Measurements from ENCODE around the gene CLN5. TPM values are rescaled to one million over a fixed set of nuclear protein-coding genes. Genes with fewer than 3 reads are reported as not detected.

The CLN5 gene
- total RNA-seq, 1 experiment from 2014 or later, result 21.4 TPM

DNA sequence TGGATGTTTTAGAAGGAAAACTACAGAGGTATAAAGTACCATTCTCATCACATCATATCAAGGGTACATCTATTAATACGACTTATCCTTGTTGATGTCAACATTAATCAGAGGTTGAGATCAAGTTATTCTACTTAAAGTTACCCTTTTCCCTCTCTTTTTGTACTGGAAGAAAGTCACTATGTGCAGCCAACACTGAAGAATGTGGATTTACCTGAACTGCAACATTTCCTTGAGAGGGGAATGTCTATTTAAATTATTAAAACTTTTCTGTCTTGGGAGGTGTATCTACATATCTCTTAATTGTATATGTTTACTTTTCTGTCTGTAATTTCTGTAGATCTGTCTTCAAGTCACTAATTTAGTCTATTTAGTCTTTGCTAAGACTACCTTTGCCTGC lies 37.6 kb downstream of the CLN5 start:
- H3K9me3 ChIP-seq (ENCODE audit: control insufficient read depth, insufficient read depth, low read depth, low read length), result no peaks in the 10 kb centered on the region
- no peak for TF ChIP-seq POLR2AphosphoS5 (IDR thresholded peaks at IDR 0.05; ENCODE audit: low read depth, low read length)
- TF ChIP-seq, protein P1, sequence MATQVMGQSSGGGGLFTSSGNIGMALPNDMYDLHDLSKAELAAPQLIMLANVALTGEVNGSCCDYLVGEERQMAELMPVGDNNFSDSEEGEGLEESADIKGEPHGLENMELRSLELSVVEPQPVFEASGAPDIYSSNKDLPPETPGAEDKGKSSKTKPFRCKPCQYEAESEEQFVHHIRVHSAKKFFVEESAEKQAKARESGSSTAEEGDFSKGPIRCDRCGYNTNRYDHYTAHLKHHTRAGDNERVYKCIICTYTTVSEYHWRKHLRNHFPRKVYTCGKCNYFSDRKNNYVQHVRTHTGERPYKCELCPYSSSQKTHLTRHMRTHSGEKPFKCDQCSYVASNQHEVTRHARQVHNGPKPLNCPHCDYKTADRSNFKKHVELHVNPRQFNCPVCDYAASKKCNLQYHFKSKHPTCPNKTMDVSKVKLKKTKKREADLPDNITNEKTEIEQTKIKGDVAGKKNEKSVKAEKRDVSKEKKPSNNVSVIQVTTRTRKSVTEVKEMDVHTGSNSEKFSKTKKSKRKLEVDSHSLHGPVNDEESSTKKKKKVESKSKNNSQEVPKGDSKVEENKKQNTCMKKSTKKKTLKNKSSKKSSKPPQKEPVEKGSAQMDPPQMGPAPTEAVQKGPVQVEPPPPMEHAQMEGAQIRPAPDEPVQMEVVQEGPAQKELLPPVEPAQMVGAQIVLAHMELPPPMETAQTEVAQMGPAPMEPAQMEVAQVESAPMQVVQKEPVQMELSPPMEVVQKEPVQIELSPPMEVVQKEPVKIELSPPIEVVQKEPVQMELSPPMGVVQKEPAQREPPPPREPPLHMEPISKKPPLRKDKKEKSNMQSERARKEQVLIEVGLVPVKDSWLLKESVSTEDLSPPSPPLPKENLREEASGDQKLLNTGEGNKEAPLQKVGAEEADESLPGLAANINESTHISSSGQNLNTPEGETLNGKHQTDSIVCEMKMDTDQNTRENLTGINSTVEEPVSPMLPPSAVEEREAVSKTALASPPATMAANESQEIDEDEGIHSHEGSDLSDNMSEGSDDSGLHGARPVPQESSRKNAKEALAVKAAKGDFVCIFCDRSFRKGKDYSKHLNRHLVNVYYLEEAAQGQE (IDR thresholded peaks at IDR 0.05; ENCODE audit: insufficient read depth in 1 of 2, low read depth in 2 of 2, low read length in 1 of 2), result no peak
- TF ChIP-seq, protein P2, sequence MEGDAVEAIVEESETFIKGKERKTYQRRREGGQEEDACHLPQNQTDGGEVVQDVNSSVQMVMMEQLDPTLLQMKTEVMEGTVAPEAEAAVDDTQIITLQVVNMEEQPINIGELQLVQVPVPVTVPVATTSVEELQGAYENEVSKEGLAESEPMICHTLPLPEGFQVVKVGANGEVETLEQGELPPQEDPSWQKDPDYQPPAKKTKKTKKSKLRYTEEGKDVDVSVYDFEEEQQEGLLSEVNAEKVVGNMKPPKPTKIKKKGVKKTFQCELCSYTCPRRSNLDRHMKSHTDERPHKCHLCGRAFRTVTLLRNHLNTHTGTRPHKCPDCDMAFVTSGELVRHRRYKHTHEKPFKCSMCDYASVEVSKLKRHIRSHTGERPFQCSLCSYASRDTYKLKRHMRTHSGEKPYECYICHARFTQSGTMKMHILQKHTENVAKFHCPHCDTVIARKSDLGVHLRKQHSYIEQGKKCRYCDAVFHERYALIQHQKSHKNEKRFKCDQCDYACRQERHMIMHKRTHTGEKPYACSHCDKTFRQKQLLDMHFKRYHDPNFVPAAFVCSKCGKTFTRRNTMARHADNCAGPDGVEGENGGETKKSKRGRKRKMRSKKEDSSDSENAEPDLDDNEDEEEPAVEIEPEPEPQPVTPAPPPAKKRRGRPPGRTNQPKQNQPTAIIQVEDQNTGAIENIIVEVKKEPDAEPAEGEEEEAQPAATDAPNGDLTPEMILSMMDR (IDR thresholded peaks at IDR 0.05), result no peak
- TF ChIP-seq TCF7L2 (IDR thresholded peaks at IDR 0.05; ENCODE audit: low read depth, low read length), result no peak
- no peak for TF ChIP-seq SIN3A (IDR thresholded peaks at IDR 0.05; ENCODE audit: borderline replicate concordance, insufficient read depth, low read depth, low read length)
- intact Hi-C loops (cut with micrococcal nuclease; ENCODE audit: unreplicated experiment) (no loop called here), in situ Hi-C loops (cut with HindIII; ENCODE audit: low pct_unique_long_range_greater_than_20kb, low sequenced_read_pairs) (no loop called here)
- H3K4me1 ChIP-seq (ENCODE audit: control insufficient read depth, insufficient read depth, low read length), result peaks cover 8% of the 10 kb centered on the region
- no TSS peak for BruUV-seq (replicated peaks)
- POLR2A ChIA-PET, result no interaction called here
- no peak overlapping the region for H3K4me3 ChIP-seq (ENCODE audit: low read depth in 2 of 2, low read length in 2 of 2)
- no peak for DNase-seq (ENCODE audit: low read depth, low spot score)
- H3K36me3 ChIP-seq (ENCODE audit: control insufficient read depth, insufficient read depth, low read length), result no peaks in the 10 kb centered on the region
- H3K27ac ChIP-seq (ENCODE audit: low read length), result no peak overlapping the region
- ATAC-seq, result no peak
- H3K27me3 ChIP-seq (ENCODE audit: control insufficient read depth, insufficient read depth, low read length), result no peaks in the 10 kb centered on the region
- CTCF ChIA-PET, result no interaction called here

DNA sequence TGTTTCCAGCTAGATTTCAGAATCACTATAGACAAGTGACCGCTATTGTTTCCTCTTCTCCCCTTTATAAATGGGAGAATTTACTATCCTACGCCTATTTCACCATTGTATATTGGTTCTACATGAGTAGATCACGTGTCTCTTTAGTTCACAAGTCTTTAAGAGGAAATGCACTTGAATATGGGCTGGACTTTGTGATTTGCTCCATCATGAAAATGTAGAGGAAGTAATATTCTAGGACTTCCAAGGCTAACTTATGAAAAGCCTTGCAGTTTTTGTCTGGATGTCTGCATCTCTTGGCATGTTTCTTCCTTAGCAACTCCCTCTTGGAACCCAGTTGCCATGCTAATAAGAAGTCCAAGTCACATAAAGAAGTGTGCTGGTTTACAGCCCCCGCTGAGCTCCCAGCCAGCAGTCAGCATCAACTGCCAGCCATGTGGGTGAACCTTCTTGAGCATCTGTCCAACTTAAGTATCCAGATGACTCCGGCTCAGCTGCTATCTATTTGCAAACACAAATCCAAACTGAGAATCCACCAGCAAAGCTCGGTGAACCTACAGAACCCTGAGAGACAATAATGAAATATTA lies 39.9 kb downstream of the CLN5 start:
- no TSS peak for BruUV-seq (replicated peaks)
- ChIA-PET CTCF (no interaction called here), POLR2A (no interaction called here)
- DNase-seq (ENCODE audit: low read depth, low spot score) (no peak), ATAC-seq (no peak)
- in situ Hi-C loops (cut with HindIII; ENCODE audit: low pct_unique_long_range_greater_than_20kb, low sequenced_read_pairs), result no loop called here
- TF ChIP-seq TCF7L2 (IDR thresholded peaks at IDR 0.05; ENCODE audit: low read depth, low read length) (no peak), POLR2AphosphoS5 (IDR thresholded peaks at IDR 0.05; ENCODE audit: low read depth, low read length) (no peak)
- TF ChIP-seq, protein P2 (IDR thresholded peaks at IDR 0.05), result no peak
- Histone ChIP-seq H3K36me3 (ENCODE audit: control insufficient read depth, insufficient read depth, low read length) (no peaks in the 10 kb centered on the region), H3K27me3 (ENCODE audit: control insufficient read depth, insufficient read depth, low read length) (no peaks in the 10 kb centered on the region), H3K9me3 (ENCODE audit: control insufficient read depth, insufficient read depth, low read depth, low read length) (no peaks in the 10 kb centered on the region), H3K27ac (ENCODE audit: low read length) (no peak overlapping the region), H3K4me3 (ENCODE audit: low read depth in 2 of 2, low read length in 2 of 2) (no peak overlapping the region), H3K4me1 (ENCODE audit: control insufficient read depth, insufficient read depth, low read length) (peaks cover 3% of the 10 kb centered on the region; the same call in 1 of the 2 replicates)
- intact Hi-C loops (cut with micrococcal nuclease; ENCODE audit: unreplicated experiment), result no loop called here
